Activated CD4-positive, alpha-beta T cell treated with anti-CD3 and anti-CD28 coated beads for 4 hours (primary cell): Measurements from ENCODE around the gene AUTS2.

Experiments used
- DNase-seq, 2 donors: peaks; one replicate each; pipeline ENCODE4 v3.0.0-alpha.2; 2020

The AUTS2 gene

GRCh38 chr7:69826283-69826682 lies 228.0 kb downstream of the AUTS2 start:
- DNase-seq, result no peak

GRCh38 chr7:69827140-69827539 lies 228.9 kb downstream of the AUTS2 start:
- DNase-seq, result no peak

- DNase-seq, result no peak
Measured at GRCh38 chr7:69827558-69827957, 229.3 kb downstream of the AUTS2 start.

- no peak for DNase-seq
Measured at GRCh38 chr7:69832356-69832755, 234.1 kb downstream of the AUTS2 start.

GRCh38 chr7:69833964-69834363 lies 235.7 kb downstream of the AUTS2 start:
- no peak for DNase-seq

- DNase-seq, result no peak
Measured at GRCh38 chr7:69836702-69837101, 238.4 kb downstream of the AUTS2 start.

- no peak for DNase-seq
Measured at GRCh38 chr7:69837387-69838068, 239.3 kb downstream of the AUTS2 start.

GRCh38 chr7:69839782-69840181 lies 241.5 kb downstream of the AUTS2 start:
- DNase-seq, result no peak

GRCh38 chr7:69840248-69840647 lies 242.0 kb downstream of the AUTS2 start:
- no peak for DNase-seq

- no peak for DNase-seq
Measured at GRCh38 chr7:69843653-69844052, 245.4 kb downstream of the AUTS2 start.

GRCh38 chr7:69844264-69844868 lies 246.1 kb downstream of the AUTS2 start:
- DNase-seq, result no peak

GRCh38 chr7:69845721-69846495 lies 247.6 kb downstream of the AUTS2 start:
- DNase-seq, result no peak

GRCh38 chr7:69847921-69848612 lies 249.8 kb downstream of the AUTS2 start:
- DNase-seq, result no peak

- no peak for DNase-seq
Measured at GRCh38 chr7:69849268-69849667, 251.0 kb downstream of the AUTS2 start.

GRCh38 chr7:69857014-69857413 lies 258.7 kb downstream of the AUTS2 start:
- DNase-seq, result no peak

- no peak for DNase-seq
Measured at GRCh38 chr7:69858471-69858870, 260.2 kb downstream of the AUTS2 start.

- DNase-seq, result no peak
Measured at GRCh38 chr7:69859342-69859741, 261.1 kb downstream of the AUTS2 start.

- DNase-seq, result no peak
Measured at GRCh38 chr7:69860486-69860885, 262.2 kb downstream of the AUTS2 start.

- no peak for DNase-seq
Measured at GRCh38 chr7:69860941-69861622, 262.8 kb downstream of the AUTS2 start.

GRCh38 chr7:69862413-69863064 lies 264.3 kb downstream of the AUTS2 start:
- DNase-seq, result no peak

- DNase-seq, result no peak
Measured at GRCh38 chr7:69864274-69864673, 266.0 kb downstream of the AUTS2 start.

- no peak for DNase-seq
Measured at GRCh38 chr7:69864822-69865221, 266.5 kb downstream of the AUTS2 start.
